Measurements from ENCODE around the gene MIOX.

The MIOX gene

GRCh38 chr22:50486561-50487289 lies at the start of gene MIOX:
TSS of gene MIOX (plus strand) at chr22:50486859. CDS start at chr22:50486898, 39 bp downstream.
- no peaks in the 10 kb centered on the region for H3K4me1 ChIP-seq (ENCODE audit: low read depth, poor library complexity, severe bottlenecking)
- H4K20me1 ChIP-seq (ENCODE audit: insufficient read depth), result no peaks in the 10 kb centered on the region
- no peak within 1 kb of the TSS for H3K9ac ChIP-seq
- H3K36me3 ChIP-seq (ENCODE audit: insufficient read depth), result no peaks in the 10 kb centered on the region
- no peak within 1 kb of the TSS for H3K27ac ChIP-seq
- H2AFZ ChIP-seq (ENCODE audit: low read depth), result no peak within 1 kb of the TSS
- no peaks in the 10 kb centered on the region for H3K79me2 ChIP-seq (ENCODE audit: insufficient read depth, low read depth)
- H3K27me3 ChIP-seq (ENCODE audit: insufficient read depth, low read depth), result no peaks in the 10 kb centered on the region
- TF ChIP-seq, protein P1, sequence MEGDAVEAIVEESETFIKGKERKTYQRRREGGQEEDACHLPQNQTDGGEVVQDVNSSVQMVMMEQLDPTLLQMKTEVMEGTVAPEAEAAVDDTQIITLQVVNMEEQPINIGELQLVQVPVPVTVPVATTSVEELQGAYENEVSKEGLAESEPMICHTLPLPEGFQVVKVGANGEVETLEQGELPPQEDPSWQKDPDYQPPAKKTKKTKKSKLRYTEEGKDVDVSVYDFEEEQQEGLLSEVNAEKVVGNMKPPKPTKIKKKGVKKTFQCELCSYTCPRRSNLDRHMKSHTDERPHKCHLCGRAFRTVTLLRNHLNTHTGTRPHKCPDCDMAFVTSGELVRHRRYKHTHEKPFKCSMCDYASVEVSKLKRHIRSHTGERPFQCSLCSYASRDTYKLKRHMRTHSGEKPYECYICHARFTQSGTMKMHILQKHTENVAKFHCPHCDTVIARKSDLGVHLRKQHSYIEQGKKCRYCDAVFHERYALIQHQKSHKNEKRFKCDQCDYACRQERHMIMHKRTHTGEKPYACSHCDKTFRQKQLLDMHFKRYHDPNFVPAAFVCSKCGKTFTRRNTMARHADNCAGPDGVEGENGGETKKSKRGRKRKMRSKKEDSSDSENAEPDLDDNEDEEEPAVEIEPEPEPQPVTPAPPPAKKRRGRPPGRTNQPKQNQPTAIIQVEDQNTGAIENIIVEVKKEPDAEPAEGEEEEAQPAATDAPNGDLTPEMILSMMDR (conservative IDR thresholded peaks at IDR 0.05; ENCODE audit: low read depth, low read length), result no peak
- H3K4me2 ChIP-seq, result no peak within 1 kb of the TSS
- no peak within 1 kb of the TSS for H3K4me3 ChIP-seq (IDR thresholded peaks at IDR 0.05; ENCODE audit: insufficient read depth, low read depth, low read length)

DNA sequence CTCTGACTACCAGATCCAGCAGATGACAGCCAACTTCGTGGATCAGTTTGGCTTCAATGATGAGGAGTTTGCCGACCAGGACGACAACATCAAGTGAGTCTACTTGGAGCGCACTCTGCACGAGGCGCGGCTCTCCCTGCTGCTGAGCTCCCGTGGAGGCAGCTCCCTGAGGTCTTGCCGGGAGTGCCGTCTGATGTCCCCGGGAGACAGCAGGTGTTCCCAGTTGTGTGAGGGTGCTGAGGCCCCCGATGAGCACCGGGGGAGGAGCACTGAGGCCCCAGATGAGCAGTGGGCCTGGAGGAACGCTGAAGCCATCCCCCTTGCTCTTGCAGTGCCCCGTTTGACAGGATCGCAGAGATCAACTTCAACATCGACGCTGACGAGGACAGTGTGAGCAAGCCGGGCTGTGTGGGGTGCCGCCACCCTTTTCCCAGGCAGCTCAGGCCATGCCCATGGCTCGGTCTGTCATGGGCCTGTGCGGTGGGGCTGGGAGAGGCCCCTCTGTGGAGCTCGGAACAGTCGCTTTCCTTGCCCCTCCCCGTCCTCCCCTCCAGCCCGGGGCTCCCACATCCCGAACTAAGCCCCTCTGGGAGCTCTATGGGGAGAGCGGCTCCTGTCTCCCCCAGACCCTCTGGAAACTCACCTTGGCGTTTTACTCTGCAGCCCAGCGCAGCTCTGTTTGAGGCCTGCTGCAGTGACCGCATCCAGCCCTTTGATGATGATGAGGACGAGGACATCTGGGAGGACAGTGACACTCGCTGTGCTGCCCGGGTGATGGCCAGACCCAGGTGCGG lies 49.0 kb upstream of the MIOX start:
- H2AFZ ChIP-seq (ENCODE audit: low read depth), result no peak overlapping the region
- no peak overlapping the region for H3K4me3 ChIP-seq (IDR thresholded peaks at IDR 0.05; ENCODE audit: insufficient read depth, low read depth, low read length)
- no peak overlapping the region for H3K27ac ChIP-seq
- no peak overlapping the region for H3K9ac ChIP-seq
- no peaks in the 10 kb centered on the region for H3K4me1 ChIP-seq (ENCODE audit: low read depth, poor library complexity, severe bottlenecking)
- TF ChIP-seq, protein P1 (conservative IDR thresholded peaks at IDR 0.05; ENCODE audit: low read depth, low read length), result no peak
- H3K4me2 ChIP-seq, result no peak overlapping the region
- H4K20me1 ChIP-seq (ENCODE audit: insufficient read depth), result no peaks in the 10 kb centered on the region
- H3K79me2 ChIP-seq (ENCODE audit: insufficient read depth, low read depth), result no peaks in the 10 kb centered on the region
- no peaks in the 10 kb centered on the region for H3K36me3 ChIP-seq (ENCODE audit: insufficient read depth)
- H3K27me3 ChIP-seq (ENCODE audit: insufficient read depth, low read depth), result no peaks in the 10 kb centered on the region

DNA sequence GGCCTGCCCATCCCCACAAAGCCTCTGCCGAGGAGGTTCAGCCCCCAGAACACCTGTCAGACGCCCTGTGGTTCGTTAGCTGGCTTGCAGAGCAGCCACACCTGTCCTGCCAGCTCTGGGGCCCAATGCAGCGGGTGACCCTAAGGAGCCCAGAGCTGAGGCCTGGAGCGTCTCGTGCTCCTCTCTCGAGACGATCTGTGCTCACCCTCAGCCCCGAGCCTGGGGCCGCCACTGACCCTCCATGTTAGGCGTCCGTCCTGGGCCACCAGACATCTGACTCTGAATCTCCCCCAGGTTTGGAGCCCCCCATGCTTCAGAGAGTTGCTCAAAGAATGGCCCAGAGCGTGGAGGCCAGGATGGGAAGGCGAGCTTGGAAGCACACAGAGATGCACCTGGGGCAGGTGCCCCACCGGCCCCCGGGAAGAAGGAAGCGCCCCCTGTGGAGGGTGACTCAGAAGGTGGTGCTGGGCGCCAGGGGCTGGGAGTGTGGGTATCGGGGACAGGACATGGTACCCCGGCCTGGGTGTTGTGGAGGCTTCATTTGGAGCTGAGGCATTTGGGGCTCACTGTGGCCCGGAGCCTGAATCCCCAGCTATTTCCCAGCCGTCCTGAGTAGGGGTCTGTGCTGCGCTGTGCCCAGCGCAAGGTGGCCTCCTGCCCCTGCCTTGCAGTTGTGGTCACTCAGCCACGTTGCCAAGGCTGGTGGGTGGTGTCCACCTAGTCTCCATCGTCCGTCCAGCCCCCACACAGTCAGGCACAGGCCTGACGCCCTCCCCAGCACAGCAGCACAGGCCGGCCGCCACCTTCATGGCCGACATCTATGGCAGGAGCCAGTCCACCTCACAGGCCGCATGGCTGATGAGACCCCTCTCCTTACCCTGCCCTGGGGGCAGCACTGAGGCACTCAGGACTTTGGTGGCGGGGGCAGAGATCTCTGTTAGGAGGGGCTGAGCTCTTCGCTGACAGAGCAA lies 48.1 kb upstream of the MIOX start:
- no peak overlapping the region for H2AFZ ChIP-seq (ENCODE audit: low read depth)
- no peaks in the 10 kb centered on the region for H3K27me3 ChIP-seq (ENCODE audit: insufficient read depth, low read depth)
- H3K4me2 ChIP-seq, result no peak overlapping the region
- H3K4me1 ChIP-seq (ENCODE audit: low read depth, poor library complexity, severe bottlenecking), result no peaks in the 10 kb centered on the region
- H4K20me1 ChIP-seq (ENCODE audit: insufficient read depth), result no peaks in the 10 kb centered on the region
- no peaks in the 10 kb centered on the region for H3K36me3 ChIP-seq (ENCODE audit: insufficient read depth)
- H3K79me2 ChIP-seq (ENCODE audit: insufficient read depth, low read depth), result no peaks in the 10 kb centered on the region
- no peak overlapping the region for H3K27ac ChIP-seq
- no peak overlapping the region for H3K9ac ChIP-seq
- H3K4me3 ChIP-seq (IDR thresholded peaks at IDR 0.05; ENCODE audit: insufficient read depth, low read depth, low read length), result no peak overlapping the region
- TF ChIP-seq, protein P1 (conservative IDR thresholded peaks at IDR 0.05; ENCODE audit: low read depth, low read length), result no peak

DNA sequence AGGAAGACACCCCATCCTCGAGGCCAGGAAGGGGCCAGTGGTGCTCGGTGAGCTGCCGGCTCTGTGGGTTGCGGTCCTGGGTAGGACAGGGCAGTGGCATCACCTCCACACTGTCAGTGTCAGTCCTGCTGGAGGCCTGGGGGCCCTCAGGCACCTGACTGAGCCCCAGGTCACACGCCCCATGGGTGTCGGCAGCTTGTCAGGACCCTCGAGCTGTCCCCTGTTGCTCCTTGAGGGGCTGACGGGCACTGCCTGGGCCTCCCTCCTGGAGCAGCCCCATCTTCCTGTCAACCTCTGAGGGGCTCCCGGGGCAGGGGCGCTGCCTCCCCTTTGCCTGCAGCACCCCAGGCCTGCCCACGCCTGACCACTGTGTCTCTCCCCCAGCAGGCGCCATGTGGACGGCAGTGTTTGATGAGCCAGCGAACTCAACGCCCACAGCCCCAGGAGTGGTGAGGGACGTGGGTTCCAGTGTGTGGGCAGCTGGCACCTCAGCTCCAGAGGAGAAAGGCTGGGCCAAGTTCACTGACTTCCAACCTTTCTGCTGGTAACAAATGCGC lies 47.3 kb upstream of the MIOX start:
- no peaks in the 10 kb centered on the region for H3K79me2 ChIP-seq (ENCODE audit: insufficient read depth, low read depth)
- H3K27me3 ChIP-seq (ENCODE audit: insufficient read depth, low read depth), result no peaks in the 10 kb centered on the region
- H3K36me3 ChIP-seq (ENCODE audit: insufficient read depth), result no peaks in the 10 kb centered on the region
- H3K9ac ChIP-seq, result no peak overlapping the region
- TF ChIP-seq, protein P1 (conservative IDR thresholded peaks at IDR 0.05; ENCODE audit: low read depth, low read length), result no peak
- H3K4me2 ChIP-seq, result no peak overlapping the region
- H3K27ac ChIP-seq, result no peak overlapping the region
- H3K4me1 ChIP-seq (ENCODE audit: low read depth, poor library complexity, severe bottlenecking), result no peaks in the 10 kb centered on the region
- no peak overlapping the region for H3K4me3 ChIP-seq (IDR thresholded peaks at IDR 0.05; ENCODE audit: insufficient read depth, low read depth, low read length)
- no peak overlapping the region for H2AFZ ChIP-seq (ENCODE audit: low read depth)
- no peaks in the 10 kb centered on the region for H4K20me1 ChIP-seq (ENCODE audit: insufficient read depth)
